NB4 (cell line): ENCODE data around the gene CCL23.
"Not testable (repeated sequence)": the region's sequence is repeated elsewhere in the genome, so short reads cannot be mapped to it uniquely, and the experiment has no call there.

Experiments used
- DNase-seq: peaks from one replicate; pipeline ENCODE4 v3.0.0; 2010; ENCODE audit warnings: low read depth
- H3K4me3 ChIP-seq: one replicate; pipeline ENCODE4 v1.5.1; 2011; ENCODE audit warnings: mild to moderate bottlenecking, low read depth, low read length, moderate library complexity
- MYC ChIP-seq: IDR thresholded peaks from 2 replicates; pipeline ENCODE4 v1.6.1; 2011; ENCODE audit warnings: low read depth, low read length
- POLR2A ChIP-seq: IDR thresholded peaks from 2 replicates; pipeline ENCODE4 v1.6.1; 2011; ENCODE audit warnings: mild to moderate bottlenecking; ENCODE audit not compliant: insufficient read length; ENCODE audit errors: extremely low read depth
- TF ChIP-seq, protein P1 (sequence below): IDR thresholded peaks from 2 replicates; pipeline ENCODE4 v1.6.1; 2011; ENCODE audit warnings: low read depth, low read length
- TF ChIP-seq, protein P2 (sequence below): IDR thresholded peaks from one replicate; pipeline ENCODE4 v1.5.1; 2012; ENCODE audit warnings: low read depth, low read length

The CCL23 gene

DNA sequence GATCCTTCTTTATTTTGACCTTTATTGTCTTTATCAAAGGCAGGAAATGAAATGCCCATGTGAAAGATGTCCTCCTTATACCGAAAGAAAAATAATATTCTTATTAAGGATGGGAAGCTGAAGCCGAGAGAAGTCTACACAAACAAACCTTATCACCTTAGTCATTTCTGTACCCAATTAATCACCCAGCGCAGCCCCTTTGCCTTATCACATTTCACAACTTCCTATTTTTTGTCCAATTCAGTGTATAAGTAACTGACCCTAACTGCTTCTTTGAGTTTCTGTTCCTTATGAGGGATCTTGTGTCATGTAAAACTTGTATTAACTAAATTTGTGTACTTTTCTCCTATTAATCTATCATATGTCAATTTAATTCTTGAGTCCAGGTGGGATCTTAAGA, 16.4 kb upstream of the CCL23 start:
- TF ChIP-seq MYC (no peak), POLR2A (no peak)
- TF ChIP-seq, protein P1, sequence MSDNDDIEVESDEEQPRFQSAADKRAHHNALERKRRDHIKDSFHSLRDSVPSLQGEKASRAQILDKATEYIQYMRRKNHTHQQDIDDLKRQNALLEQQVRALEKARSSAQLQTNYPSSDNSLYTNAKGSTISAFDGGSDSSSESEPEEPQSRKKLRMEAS = no peak
- TF ChIP-seq, protein P2, sequence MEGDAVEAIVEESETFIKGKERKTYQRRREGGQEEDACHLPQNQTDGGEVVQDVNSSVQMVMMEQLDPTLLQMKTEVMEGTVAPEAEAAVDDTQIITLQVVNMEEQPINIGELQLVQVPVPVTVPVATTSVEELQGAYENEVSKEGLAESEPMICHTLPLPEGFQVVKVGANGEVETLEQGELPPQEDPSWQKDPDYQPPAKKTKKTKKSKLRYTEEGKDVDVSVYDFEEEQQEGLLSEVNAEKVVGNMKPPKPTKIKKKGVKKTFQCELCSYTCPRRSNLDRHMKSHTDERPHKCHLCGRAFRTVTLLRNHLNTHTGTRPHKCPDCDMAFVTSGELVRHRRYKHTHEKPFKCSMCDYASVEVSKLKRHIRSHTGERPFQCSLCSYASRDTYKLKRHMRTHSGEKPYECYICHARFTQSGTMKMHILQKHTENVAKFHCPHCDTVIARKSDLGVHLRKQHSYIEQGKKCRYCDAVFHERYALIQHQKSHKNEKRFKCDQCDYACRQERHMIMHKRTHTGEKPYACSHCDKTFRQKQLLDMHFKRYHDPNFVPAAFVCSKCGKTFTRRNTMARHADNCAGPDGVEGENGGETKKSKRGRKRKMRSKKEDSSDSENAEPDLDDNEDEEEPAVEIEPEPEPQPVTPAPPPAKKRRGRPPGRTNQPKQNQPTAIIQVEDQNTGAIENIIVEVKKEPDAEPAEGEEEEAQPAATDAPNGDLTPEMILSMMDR = no peak
- DNase-seq = peak; percentile 83

DNA sequence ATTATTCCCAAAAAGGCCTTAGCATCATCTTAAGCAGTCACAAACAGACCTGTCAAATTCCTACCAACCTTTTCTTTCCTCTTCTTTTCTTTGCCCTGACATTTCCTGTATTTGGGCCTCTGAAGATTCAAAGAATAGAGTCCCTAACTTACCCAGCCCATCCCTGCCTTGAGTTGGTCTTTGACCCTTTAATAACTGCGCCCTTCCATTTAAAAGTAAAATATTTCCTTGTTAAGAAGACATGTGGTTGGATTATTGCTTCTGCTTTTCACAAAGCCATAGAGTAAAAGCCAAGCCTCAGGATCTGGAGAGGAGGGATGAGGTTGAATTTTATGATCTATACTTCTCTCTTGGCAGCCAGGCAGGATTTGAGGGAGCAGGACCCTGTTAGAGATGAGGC, 13.2 kb upstream of the CCL23 start:
- no peak overlapping the region for H3K4me3 ChIP-seq
- TF ChIP-seq, protein P2 = no peak
- TF ChIP-seq POLR2A (no peak), MYC (no peak)
- TF ChIP-seq, protein P1 = no peak
- DNase-seq = no peak

More for the DNA sequence above, 16.4 kb upstream of the CCL23 start:
- no peak overlapping the region for H3K4me3 ChIP-seq

DNA sequence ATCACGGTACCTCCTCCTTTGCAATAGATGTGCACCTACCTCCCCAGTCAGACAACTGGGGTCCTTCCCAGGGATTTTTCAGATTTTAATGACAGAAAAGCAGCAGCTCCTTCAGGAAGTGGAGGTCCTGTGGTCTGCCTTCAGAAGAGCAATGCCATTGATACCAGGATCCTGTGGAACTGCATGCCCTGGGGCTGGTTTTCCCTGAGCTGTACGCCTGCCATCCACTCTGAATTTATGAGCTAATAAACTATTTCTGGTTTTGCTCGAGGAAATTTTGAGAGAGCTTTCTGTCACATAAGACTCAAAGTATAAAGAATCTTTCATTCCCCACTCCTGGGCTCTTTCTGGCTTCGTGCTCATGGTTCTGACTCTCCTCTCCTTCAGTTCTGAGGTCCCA, 10.0 kb upstream of the CCL23 start:
- no peak for DNase-seq
- no peak overlapping the region for H3K4me3 ChIP-seq
- TF ChIP-seq, protein P1 = no peak
- TF ChIP-seq, protein P2 = no peak

DNA sequence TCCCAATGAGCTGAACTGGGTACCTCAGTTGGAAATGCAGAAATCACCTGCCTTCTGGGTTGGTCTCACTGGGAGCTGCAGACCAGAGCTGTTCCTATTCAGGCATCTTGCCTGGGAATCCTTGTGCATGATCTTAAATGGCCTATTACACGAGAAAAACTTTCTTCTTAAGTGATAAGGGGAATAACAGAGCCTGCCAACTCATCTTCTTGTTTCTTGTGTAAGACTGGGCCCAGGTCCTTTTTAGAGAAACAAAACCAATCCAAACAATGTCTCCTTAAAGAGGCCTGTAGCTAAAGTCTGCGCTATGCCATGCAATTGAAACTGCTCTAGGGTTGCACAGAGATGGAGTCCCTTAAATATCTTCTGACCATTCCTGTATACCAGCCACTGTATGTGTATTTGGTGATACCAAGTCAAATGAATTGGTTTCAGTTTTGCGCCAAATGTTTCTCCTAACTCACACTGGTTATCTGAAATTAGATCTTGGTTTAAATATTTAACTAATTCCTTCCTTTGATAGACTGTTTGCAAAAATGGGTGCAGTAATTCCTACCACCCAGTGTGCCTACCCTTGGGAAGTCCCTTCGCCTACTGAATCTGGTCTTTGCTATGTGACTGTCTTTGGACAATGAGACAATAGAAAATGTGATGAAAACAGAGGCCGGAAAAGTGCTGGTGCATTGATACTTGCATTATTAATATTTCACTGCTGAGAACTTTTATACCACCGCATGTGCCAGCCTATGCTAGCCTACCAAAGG, 6.5 kb upstream of the CCL23 start:
- DNase-seq = no peak
- TF ChIP-seq, protein P2 = no peak
- H3K4me3 ChIP-seq = no peak overlapping the region

DNA sequence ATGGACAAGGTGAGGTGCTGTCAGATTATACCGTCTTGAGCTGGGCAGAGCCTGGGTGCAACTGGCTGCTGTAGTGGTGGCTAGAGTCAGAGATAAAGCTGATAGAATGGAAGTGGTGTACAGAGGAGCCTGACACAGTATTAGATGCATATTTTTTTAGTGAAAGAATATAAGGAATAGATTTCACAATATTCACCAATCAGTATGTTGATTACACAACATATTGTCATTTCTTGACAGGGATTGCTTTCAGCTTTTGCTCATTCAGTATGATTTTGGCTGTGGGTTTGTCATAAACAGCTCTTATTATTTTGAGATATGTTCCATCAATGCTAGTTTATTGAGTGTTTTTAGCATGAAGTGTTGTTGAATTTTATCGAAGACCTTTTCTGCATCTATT, 1.7 kb upstream of the CCL23 start:
- no peak for DNase-seq
- TF ChIP-seq MYC (no peak), POLR2A (no peak)
- TF ChIP-seq, protein P2 = no peak
- TF ChIP-seq, protein P1 = no peak
- H3K4me3 ChIP-seq = no peak overlapping the region

DNA sequence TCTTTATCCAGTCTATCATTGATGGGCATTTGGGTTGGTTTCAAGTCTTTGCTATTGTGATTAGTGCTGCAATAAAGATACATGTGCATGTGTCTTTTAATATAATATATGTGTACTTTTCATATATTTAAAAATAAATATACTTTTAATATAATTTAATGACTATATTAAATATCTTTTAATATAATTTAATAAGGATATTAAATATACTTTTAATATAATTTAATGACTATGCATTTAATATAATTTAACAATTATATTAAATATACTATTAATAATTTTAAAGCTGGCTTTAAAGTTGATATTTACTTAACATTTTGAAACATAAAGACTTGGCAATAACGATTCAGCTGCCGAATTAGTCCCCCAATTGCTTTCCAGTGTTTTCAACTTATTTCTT, 1.2 kb downstream of the CCL23 start:
- no peak overlapping the region for H3K4me3 ChIP-seq
- TF ChIP-seq, protein P1 = no peak
- TF ChIP-seq MYC = no peak
- no peak for TF ChIP-seq POLR2A
- TF ChIP-seq, protein P2 = no peak
- no peak for DNase-seq

DNA sequence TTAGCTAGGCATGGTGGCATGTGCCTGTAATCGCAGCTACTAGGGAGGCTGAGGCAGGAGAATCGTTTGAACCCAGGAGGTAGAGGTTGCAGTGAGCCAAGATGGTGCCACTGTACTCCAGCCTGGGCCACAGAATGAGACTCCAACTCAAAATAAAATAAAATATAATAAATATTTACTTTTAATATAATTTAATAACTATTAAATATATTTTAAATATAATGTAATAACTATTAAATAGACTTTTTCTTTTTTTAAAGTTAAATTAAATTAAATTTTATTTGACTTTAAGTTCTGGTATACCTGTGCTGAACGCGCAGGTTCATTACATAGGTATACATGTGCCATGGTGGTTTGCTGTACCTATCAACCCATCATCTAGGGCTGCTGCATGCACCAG, 1.9 kb downstream of the CCL23 start:
- not testable (repeated sequence) for H3K4me3 ChIP-seq

More for the DNA sequence above, 1.9 kb downstream of the CCL23 start:
- not testable (repeated sequence) for DNase-seq
